ENCODE measurements around the gene PCNP. TPM values are rescaled to one million over a fixed set of nuclear protein-coding genes. Genes with fewer than 3 reads are reported as not detected.
"Not testable (repeated sequence)": the region's sequence is repeated elsewhere in the genome, so short reads cannot be mapped to it uniquely, and the experiment has no call there.

Gene PCNP
- total RNA-seq, 1 donor, result 137 TPM

- no peak overlapping the region for H3K4me3 ChIP-seq (ENCODE audit: low read depth, low read length)
- DNase-seq (ENCODE audit: low read depth), result no peak
- TF ChIP-seq, protein P1, sequence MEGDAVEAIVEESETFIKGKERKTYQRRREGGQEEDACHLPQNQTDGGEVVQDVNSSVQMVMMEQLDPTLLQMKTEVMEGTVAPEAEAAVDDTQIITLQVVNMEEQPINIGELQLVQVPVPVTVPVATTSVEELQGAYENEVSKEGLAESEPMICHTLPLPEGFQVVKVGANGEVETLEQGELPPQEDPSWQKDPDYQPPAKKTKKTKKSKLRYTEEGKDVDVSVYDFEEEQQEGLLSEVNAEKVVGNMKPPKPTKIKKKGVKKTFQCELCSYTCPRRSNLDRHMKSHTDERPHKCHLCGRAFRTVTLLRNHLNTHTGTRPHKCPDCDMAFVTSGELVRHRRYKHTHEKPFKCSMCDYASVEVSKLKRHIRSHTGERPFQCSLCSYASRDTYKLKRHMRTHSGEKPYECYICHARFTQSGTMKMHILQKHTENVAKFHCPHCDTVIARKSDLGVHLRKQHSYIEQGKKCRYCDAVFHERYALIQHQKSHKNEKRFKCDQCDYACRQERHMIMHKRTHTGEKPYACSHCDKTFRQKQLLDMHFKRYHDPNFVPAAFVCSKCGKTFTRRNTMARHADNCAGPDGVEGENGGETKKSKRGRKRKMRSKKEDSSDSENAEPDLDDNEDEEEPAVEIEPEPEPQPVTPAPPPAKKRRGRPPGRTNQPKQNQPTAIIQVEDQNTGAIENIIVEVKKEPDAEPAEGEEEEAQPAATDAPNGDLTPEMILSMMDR (IDR thresholded peaks at IDR 0.05; ENCODE audit: insufficient read depth, low read length), result no peak
Observed at GRCh38 chr3:101639280-101639963, 65.4 kb downstream of the PCNP start.

GRCh38 chr3:101640256-101640655 is 66.3 kb downstream of the PCNP start:
- DNase-seq (ENCODE audit: low read depth), result no peak
- TF ChIP-seq, protein P1 (IDR thresholded peaks at IDR 0.05; ENCODE audit: insufficient read depth, low read length), result no peak
- no peak overlapping the region for H3K4me3 ChIP-seq (ENCODE audit: low read depth, low read length)

DNA sequence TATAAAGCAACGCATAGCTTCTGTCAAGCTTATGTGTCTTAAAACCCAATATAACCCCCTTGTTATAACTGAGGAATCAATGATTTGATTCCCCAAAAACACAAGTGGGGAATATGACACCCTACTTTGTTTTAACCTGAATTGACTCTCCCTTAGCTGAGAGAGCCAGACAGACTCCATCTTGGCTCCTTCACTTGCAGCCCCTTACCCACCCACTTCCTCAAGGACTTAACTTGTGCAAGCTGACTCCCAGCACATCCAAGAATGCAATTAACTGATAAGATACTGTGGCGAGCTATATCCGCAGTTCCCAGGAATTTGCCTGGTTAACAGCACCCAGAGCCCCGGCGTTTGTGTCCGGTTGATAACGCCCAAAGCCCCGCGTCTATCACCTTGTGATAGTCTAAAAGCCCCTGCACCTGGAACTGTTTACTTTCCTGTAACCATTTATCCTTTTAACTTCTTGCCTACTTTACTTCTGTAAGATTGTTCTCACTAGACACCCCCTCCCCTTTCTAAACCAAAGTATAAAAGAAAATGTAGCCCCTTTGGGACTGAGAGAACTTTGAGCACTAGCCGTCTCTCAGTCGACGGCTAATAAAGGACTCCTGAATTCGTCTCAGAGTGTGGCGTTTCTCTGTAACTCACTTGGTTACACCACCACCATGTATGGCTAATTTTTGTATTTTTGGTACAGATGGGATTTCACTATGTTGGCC is 67.6 kb downstream of the PCNP start:
- not testable (repeated sequence) for DNase-seq (ENCODE audit: low read depth); H3K4me3 ChIP-seq (ENCODE audit: low read depth, low read length)

- TF ChIP-seq, protein P1 (IDR thresholded peaks at IDR 0.05; ENCODE audit: insufficient read depth, low read length), result no peak
- no peak for DNase-seq (ENCODE audit: low read depth)
- H3K4me3 ChIP-seq (ENCODE audit: low read depth, low read length), result no peak overlapping the region
Observed at GRCh38 chr3:101642441-101642840, 68.5 kb downstream of the PCNP start.

- DNase-seq (ENCODE audit: low read depth), result no peak
- TF ChIP-seq, protein P1 (IDR thresholded peaks at IDR 0.05; ENCODE audit: insufficient read depth, low read length), result no peak
- no peak overlapping the region for H3K4me3 ChIP-seq (ENCODE audit: low read depth, low read length)
Observed at GRCh38 chr3:101643009-101643844, 69.2 kb downstream of the PCNP start.

Small RNAs within 50 kb of the gene (small RNA-seq; reads per million reads assigned to genes)
- gene RF00019 (not detected), gene RNU6-1256P (not detected)

Other genes with a start within 250 kb of the PCNP start
- 19.5 and 24.0 TPM in 2 replicates for gene SENP7, start 61.0 kb upstream of the PCNP start, total RNA-seq (ENCODE audit: low replicate concordance)
- gene TRMT10C, start 12.3 kb upstream of the PCNP start, total RNA-seq (ENCODE audit: low replicate concordance), result 26.2 and 32.5 TPM in 2 replicates
- 21.4 and 23.1 TPM in 2 replicates for gene ZBTB11, start 103.0 kb downstream of the PCNP start, total RNA-seq (ENCODE audit: low replicate concordance)
- 1,420 and 2,984 TPM in 2 replicates for gene RPL24, start 112.5 kb downstream of the PCNP start, total RNA-seq (ENCODE audit: low replicate concordance)
- 6.1 and 21.4 TPM in 2 replicates for gene CEP97, start 150.4 kb downstream of the PCNP start, total RNA-seq (ENCODE audit: low replicate concordance)
- gene NXPE3, start 205.0 kb downstream of the PCNP start, total RNA-seq (ENCODE audit: low replicate concordance), result 8.6 and 19.7 TPM in 2 replicates

Measured in fibroblast of the aortic adventitia (primary cell).